ENCODE data around the gene SLC25A4. TPM values are rescaled to one million over a fixed set of nuclear protein-coding genes. Genes with fewer than 3 reads are reported as not detected.
"Not testable (repeated sequence)": the region's sequence is repeated elsewhere in the genome, so short reads cannot be mapped to it uniquely, and the experiment has no call there.

The SLC25A4 gene
- total and polyA plus RNA-seq, 4 donors: 4.4 to 64.2 (median 26.8) TPM

DNA sequence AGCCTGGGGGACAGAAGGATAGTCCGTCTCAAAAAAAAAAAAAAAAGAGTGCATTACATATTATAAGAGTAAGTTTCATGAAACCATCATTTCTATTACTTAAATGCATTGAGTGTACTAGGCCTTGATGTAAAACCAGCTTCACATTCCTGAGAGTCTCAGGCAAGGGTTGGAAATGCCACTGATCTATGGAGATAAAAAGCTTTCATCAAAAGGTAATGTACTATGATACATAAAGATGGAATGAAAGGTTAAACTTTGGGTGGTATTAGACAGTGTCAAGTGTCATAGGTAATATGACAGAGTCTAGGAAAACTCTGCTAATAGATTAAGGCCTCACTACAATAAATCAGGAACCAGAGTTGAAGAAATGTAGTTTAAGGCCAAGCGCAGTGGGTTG is 53.4 kb downstream of the SLC25A4 start (continued):
- TF ChIP-seq, protein P1, sequence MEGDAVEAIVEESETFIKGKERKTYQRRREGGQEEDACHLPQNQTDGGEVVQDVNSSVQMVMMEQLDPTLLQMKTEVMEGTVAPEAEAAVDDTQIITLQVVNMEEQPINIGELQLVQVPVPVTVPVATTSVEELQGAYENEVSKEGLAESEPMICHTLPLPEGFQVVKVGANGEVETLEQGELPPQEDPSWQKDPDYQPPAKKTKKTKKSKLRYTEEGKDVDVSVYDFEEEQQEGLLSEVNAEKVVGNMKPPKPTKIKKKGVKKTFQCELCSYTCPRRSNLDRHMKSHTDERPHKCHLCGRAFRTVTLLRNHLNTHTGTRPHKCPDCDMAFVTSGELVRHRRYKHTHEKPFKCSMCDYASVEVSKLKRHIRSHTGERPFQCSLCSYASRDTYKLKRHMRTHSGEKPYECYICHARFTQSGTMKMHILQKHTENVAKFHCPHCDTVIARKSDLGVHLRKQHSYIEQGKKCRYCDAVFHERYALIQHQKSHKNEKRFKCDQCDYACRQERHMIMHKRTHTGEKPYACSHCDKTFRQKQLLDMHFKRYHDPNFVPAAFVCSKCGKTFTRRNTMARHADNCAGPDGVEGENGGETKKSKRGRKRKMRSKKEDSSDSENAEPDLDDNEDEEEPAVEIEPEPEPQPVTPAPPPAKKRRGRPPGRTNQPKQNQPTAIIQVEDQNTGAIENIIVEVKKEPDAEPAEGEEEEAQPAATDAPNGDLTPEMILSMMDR (IDR thresholded peaks at IDR 0.05; ENCODE audit: low read depth, low read length, missing input control): no peak

DNA sequence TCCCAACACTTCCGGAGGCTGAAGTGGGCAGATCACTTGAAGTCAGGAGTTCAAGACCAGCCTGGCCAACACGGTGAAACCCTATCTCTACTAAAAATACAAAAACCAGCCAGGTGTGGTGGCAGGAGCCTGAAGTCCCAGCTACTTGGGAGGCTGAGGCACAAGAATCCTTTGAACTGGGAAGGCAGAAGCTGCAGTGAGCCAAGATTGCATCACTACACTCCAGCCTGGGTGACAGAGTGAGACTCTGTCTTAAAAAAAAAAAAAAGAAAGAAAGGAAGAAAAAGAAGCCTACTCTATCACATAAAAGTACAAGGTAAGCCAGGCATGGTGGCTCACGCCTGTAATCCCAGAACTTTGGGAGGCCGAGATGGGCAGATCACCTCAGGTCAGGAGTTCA is 55.1 kb downstream of the SLC25A4 start:
- H3K27me3 ChIP-seq (ENCODE audit: control insufficient read depth in 4 of 4, insufficient read depth in 4 of 4, low read length in 3 of 4); H3K4me3 ChIP-seq (ENCODE audit: low read depth in 1 of 3, low read length in 3 of 3); H3K9me3 ChIP-seq (ENCODE audit: control insufficient read depth in 4 of 4, low read length in 3 of 4); H3K36me3 ChIP-seq (ENCODE audit: control insufficient read depth in 4 of 4, insufficient read depth in 3 of 4, low read depth in 1 of 4, low read length in 3 of 4); H3K27ac ChIP-seq (ENCODE audit: low read depth in 1 of 2, low read length in 2 of 2); DNase-seq (ENCODE audit: low spot score); H3K9ac ChIP-seq (ENCODE audit: low read depth in 1 of 2, low read length in 2 of 2): not testable (repeated sequence)
- 95% methylated on average over 4 of the region's 4 CpGs for WGBS
- peaks cover 0 to 23% (median 19%) of the 10 kb centered on the region in 4 donors for H3K4me1 ChIP-seq (ENCODE audit: control insufficient read depth in 4 of 4, insufficient read depth in 4 of 4, low read length in 3 of 4)

Other genes starting within 250 kb of the SLC25A4 start
- not detected for gene HELT, start 124.8 kb upstream of the SLC25A4 start, total RNA-seq
- not detected for gene HELT, start 124.8 kb upstream of the SLC25A4 start, polyA plus RNA-seq
- 10 to 100 TPM; 13.7 to 23.7 TPM for gene CFAP97, start 60.7 kb downstream of the SLC25A4 start, total RNA-seq
- gene CFAP97, start 60.7 kb downstream of the SLC25A4 start, polyA plus RNA-seq: 10 to 100 TPM in 1 of 2 donors, 1 to 10 TPM in 1; 7.5 to 30.9 TPM
- gene SNX25, start 66.3 kb downstream of the SLC25A4 start, total RNA-seq: 10 to 100 TPM in 1 of 2 donors, 1 to 10 TPM in 1; 5.9 to 13.9 TPM
- gene SNX25, start 66.3 kb downstream of the SLC25A4 start, polyA plus RNA-seq: 1 to 10 TPM; 2.8 to 4.2 TPM